Tibial nerve (tissue), 4 donors: Measurements from ENCODE around the gene COL8A1.
"Not testable (repeated sequence)": the region's sequence is repeated elsewhere in the genome, so short reads cannot be mapped to it uniquely, and the experiment has no call there.

Experiments
- EP300 ChIP-seq, 2 donors: sonication (generic); formaldehyde crosslinking; IDR thresholded peaks; one replicate each; pipeline ENCODE4 v1.6.1; 2017; ENCODE audit warnings: antibody characterized with exemption in 2 of 2, mild to moderate bottlenecking in 1 of 2
- POLR2A ChIP-seq, 2 donors: fragments of 450-650 bp; IDR thresholded peaks; one replicate each; pipeline ENCODE4 v1.6.1; 2017; ENCODE audit warnings: antibody characterized with exemption in 2 of 2, mild to moderate bottlenecking in 2 of 2, moderate library complexity in 2 of 2
- TF ChIP-seq, protein P1 (sequence below), 5 experiments: fragments of 200-600 bp in 3 of 5; fragments of 450-650 bp in 2 of 5; sonication (generic) in 3 of 5; IDR thresholded peaks; one replicate each; pipeline ENCODE4 v1.5.1; 2016 to 2019; ENCODE audit warnings: antibody characterized with exemption in 5 of 5, mild to moderate bottlenecking in 3 of 5, moderate library complexity in 2 of 5

DNA sequence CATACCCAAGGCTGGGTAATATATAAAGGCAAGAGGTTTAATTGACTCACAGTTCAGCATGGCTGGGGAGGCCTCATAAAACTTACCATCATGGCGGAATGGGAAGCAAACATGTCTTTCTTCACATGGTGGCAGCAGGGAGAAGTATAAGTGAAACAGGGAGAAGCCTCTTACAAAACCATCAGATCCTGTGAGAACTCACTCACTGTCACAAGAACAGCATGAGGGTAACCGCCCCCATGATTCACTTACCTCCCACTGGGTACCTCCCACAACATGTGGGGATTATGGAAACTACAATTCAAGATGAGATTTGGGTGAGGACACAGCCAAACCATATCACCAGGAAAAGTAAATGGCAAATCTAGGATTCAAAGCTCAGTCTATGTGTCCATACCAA lies 102.0 kb downstream of the COL8A1 start:
- not testable (repeated sequence) for TF ChIP-seq POLR2A, EP300 (IDR thresholded peaks at IDR 0.05)
- TF ChIP-seq, protein P1, sequence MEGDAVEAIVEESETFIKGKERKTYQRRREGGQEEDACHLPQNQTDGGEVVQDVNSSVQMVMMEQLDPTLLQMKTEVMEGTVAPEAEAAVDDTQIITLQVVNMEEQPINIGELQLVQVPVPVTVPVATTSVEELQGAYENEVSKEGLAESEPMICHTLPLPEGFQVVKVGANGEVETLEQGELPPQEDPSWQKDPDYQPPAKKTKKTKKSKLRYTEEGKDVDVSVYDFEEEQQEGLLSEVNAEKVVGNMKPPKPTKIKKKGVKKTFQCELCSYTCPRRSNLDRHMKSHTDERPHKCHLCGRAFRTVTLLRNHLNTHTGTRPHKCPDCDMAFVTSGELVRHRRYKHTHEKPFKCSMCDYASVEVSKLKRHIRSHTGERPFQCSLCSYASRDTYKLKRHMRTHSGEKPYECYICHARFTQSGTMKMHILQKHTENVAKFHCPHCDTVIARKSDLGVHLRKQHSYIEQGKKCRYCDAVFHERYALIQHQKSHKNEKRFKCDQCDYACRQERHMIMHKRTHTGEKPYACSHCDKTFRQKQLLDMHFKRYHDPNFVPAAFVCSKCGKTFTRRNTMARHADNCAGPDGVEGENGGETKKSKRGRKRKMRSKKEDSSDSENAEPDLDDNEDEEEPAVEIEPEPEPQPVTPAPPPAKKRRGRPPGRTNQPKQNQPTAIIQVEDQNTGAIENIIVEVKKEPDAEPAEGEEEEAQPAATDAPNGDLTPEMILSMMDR (IDR thresholded peaks at IDR 0.05): not testable (repeated sequence)
